Measurements from ENCODE around the gene KRTAP3-3.
"Not testable (repeated sequence)": the region's sequence is repeated elsewhere in the genome, so short reads cannot be mapped to it uniquely, and the experiment has no call there.

KRTAP3-3 gene

DNA sequence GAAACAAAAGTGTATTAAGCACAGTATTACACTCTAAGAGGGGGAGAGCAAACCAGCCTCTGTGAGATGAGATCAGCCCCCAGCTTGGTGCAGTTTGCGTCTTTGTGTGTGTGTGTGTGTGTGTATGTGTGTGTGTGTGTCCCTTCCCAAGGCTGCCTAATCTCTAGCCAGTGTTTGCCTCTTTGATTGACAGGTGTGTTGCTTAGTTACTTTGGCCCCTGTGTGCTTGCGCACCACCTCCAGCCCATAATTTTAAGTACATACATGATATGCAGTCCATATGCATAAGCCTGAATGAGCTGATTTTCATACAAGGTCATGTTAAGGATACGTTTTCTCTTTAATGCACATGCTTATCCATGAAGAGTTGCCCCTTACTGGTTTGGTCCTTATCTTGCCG is 7.8 kb upstream of the KRTAP3-3 start:
- no peak for FAIRE-seq
- TF ChIP-seq TAF1 (IDR thresholded peaks at IDR 0.05; ENCODE audit: borderline replicate concordance, low read depth, low read length), result no peak
- no peak for TF ChIP-seq POLR2AphosphoS5 (IDR thresholded peaks at IDR 0.05; ENCODE audit: low read depth, low read length)
- no peak for TF ChIP-seq POLR2A (IDR thresholded peaks at IDR 0.05; ENCODE audit: low read depth, low read length)
- no peak for DNase-seq (ENCODE audit: insufficient read length)

DNA sequence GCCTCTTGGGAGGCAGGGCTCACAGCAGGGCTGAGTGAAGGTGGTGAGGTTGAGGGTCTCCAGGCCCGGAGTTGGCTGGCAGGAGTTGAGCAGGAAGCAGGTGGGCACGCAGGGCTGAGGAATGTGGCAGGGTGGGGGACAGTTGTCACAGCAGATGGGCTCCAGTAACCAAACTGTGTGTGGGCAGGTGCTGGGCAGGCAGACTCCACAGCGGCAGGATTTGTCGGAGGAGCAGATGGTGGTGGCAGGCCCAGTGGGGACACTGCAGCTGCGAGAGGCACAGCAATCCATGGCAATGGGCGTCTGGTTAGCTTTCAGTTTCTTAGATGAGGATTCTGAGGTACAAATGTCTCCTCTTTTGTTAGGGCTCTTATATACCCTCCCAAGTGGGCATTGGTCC is 5.6 kb upstream of the KRTAP3-3 start, which contains the start of gene KRTAP3-2:
KRTAP3-2 (minus strand) TSS at position 344 of the 400 bp plus-strand sequence; CDS start at position 291, 53 bp downstream.
- DNase-seq (ENCODE audit: insufficient read length); FAIRE-seq: not testable (repeated sequence)

DNA sequence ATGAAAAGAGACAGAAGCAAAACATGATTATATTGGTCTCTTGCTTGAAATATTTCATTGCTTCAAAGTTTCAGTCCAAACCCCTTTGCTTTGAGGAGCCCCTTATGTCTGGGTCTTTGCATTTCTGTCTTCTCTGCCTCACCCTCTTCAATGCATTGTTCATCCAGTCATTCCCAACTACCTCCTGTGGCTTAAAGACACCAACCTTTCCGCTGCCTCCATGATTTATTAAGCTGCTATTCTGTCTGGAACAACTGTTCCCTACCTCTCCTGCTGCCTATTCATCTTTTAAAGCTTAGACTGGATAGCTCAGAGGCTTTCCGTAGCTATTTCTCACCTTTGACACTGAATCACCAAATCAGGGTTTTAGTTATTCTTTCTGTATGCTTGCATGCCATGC is 3.4 kb upstream of the KRTAP3-3 start:
- TF ChIP-seq TAF1 (IDR thresholded peaks at IDR 0.05; ENCODE audit: borderline replicate concordance, low read depth, low read length), result no peak
- TF ChIP-seq POLR2A (IDR thresholded peaks at IDR 0.05; ENCODE audit: low read depth, low read length), result no peak
- TF ChIP-seq POLR2AphosphoS5 (IDR thresholded peaks at IDR 0.05; ENCODE audit: low read depth, low read length), result no peak
- no peak for FAIRE-seq

DNA sequence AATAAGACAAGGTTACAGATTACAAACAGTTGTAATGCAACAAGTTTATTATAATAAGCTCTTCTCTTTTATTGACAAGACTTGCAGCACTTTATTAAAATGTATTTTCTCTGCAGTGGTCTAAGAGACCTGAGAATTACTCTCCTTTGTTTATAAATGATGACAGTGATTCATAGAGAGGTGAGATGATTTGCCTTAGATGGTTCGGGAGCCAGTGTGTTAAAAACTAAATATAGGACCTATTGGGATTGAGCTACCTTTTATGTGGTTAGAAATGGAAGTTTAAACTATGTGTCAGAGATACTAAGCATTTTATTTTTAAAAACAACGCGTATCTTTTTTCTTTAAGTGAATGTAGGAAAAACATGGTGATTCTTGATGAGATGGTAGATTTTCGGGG is 2.9 kb upstream of the KRTAP3-3 start:
- no peak for TF ChIP-seq POLR2A (IDR thresholded peaks at IDR 0.05; ENCODE audit: low read depth, low read length)
- no peak for TF ChIP-seq TAF1 (IDR thresholded peaks at IDR 0.05; ENCODE audit: borderline replicate concordance, low read depth, low read length)
- no peak for TF ChIP-seq POLR2AphosphoS5 (IDR thresholded peaks at IDR 0.05; ENCODE audit: low read depth, low read length)
- DNase-seq (ENCODE audit: insufficient read length) (no peak), FAIRE-seq (no peak)

More for the DNA sequence above, 3.4 kb upstream of the KRTAP3-3 start:
- no peak for DNase-seq (ENCODE audit: insufficient read length)

DNA sequence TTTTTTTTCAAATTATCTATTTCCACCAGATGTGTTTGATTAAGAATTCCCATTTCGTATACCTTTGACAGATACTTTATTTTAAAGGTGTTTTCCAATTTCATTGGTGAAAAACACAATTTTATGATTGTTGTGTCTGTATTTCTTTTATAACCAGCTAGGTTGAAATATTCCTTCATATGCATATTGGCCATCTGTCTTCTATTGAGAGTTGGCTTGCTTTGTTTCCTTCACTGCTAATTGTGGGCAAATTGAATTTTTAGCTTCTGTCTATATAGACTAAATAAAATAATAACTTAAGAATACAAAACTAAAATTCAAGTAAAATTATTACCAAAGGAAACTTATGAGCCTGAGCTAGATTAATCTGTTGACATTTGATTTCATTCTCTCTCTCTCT is 1.2 kb upstream of the KRTAP3-3 start:
- TF ChIP-seq POLR2AphosphoS5 (IDR thresholded peaks at IDR 0.05; ENCODE audit: low read depth, low read length), result no peak
- TF ChIP-seq TAF1 (IDR thresholded peaks at IDR 0.05; ENCODE audit: borderline replicate concordance, low read depth, low read length), result no peak
- TF ChIP-seq POLR2A (IDR thresholded peaks at IDR 0.05; ENCODE audit: low read depth, low read length), result no peak
- DNase-seq (ENCODE audit: insufficient read length) (no peak), FAIRE-seq (no peak)

DNA sequence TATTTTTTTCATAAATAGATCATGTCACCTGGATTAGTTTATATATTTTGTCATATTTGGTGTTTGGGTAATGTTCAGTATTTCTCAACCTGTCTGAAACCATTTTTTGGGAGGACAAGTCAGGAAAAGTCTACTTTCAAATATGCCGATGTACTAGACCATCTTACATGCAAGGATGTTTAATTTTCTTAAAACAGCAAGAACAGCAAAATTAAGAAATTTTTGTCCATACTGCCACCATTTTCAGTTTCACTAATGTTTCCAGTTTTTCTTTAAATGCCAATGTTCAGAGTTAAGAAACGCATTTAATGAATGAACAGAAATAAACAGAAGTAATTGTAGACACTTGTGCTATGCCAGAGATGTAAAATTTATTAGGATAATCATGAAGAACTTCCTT is 880 bp downstream of the KRTAP3-3 start:
- TF ChIP-seq TAF1 (IDR thresholded peaks at IDR 0.05; ENCODE audit: borderline replicate concordance, low read depth, low read length) (no peak), POLR2A (IDR thresholded peaks at IDR 0.05; ENCODE audit: low read depth, low read length) (no peak), POLR2AphosphoS5 (IDR thresholded peaks at IDR 0.05; ENCODE audit: low read depth, low read length) (no peak)
- FAIRE-seq (no peak), DNase-seq (ENCODE audit: insufficient read length) (no peak)

DNA sequence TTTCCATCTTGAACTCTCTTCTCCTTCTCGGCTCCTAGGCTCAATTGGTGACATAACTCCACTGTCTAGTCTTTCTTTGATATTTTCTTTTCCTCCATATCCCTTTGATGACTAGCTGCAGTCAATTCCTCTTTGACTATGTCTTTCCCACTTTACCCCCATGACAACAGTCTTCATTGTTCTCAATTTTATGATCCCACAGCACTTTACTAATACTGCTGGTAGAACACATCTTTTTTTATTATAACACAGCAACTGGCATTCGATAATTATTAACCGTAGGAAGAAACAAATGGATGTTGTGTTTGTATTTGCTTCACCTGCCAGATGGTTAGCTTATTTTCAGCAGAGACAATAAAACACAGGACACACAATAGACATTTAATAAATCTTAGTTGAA is 1.3 kb downstream of the KRTAP3-3 start:
- TF ChIP-seq POLR2AphosphoS5 (IDR thresholded peaks at IDR 0.05; ENCODE audit: low read depth, low read length) (no peak), POLR2A (IDR thresholded peaks at IDR 0.05; ENCODE audit: low read depth, low read length) (no peak), TAF1 (IDR thresholded peaks at IDR 0.05; ENCODE audit: borderline replicate concordance, low read depth, low read length) (no peak)
- FAIRE-seq, result no peak
- DNase-seq (ENCODE audit: insufficient read length), result no peak

DNA sequence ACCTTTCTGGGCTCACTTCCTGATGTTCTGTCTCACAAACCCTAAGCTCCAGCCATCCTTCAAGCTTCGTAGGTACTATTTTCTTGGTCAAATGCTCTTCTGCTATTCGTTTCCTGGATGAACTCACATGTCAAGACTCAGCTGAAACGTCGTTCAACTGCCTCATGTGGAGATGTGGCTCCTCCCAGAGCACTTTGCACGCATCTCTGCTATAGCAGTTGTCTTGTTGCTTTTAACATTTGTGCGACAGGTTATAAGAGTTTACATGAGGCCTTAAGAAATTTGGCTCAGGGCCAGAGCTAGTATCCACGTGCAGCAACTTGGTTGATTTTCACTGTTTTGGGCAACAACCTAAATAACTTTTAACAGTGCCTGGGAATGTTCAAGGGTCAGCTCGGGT is 7.0 kb downstream of the KRTAP3-3 start:
- TF ChIP-seq POLR2A (IDR thresholded peaks at IDR 0.05; ENCODE audit: low read depth, low read length), result no peak
- no peak for TF ChIP-seq POLR2AphosphoS5 (IDR thresholded peaks at IDR 0.05; ENCODE audit: low read depth, low read length)
- no peak for TF ChIP-seq TAF1 (IDR thresholded peaks at IDR 0.05; ENCODE audit: borderline replicate concordance, low read depth, low read length)
- no peak for FAIRE-seq
- DNase-seq (ENCODE audit: insufficient read length), result no peak

DNA sequence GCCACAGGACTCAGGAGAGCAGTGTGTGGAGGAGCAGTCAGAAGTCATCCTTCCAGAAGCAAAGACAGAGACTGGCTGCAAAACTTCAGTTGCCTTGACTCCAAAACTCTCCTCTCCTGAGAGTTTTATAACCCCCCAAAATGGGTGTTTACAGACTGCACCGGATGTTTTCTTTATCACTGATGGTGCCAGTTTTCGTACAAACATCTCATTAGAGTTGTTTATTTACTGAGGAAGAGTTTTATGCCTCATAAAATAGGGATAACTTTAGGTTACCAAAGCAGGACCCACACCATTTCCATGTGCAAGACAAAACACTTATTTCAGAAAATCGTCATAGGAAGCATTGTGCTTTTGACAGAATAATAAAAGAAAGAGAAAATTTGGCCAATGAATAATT is 9.7 kb downstream of the KRTAP3-3 start, which contains the start of gene KRT40:
KRT40 (minus strand) TSS at position 101 of the 400 bp plus-strand sequence; CDS start at position 48, 53 bp downstream.
- no peak for TF ChIP-seq POLR2A (IDR thresholded peaks at IDR 0.05; ENCODE audit: low read depth, low read length)
- no peak for TF ChIP-seq TAF1 (IDR thresholded peaks at IDR 0.05; ENCODE audit: borderline replicate concordance, low read depth, low read length)
- no peak for TF ChIP-seq POLR2AphosphoS5 (IDR thresholded peaks at IDR 0.05; ENCODE audit: low read depth, low read length)
- DNase-seq (ENCODE audit: insufficient read length) (no peak), FAIRE-seq (no peak)

DNA sequence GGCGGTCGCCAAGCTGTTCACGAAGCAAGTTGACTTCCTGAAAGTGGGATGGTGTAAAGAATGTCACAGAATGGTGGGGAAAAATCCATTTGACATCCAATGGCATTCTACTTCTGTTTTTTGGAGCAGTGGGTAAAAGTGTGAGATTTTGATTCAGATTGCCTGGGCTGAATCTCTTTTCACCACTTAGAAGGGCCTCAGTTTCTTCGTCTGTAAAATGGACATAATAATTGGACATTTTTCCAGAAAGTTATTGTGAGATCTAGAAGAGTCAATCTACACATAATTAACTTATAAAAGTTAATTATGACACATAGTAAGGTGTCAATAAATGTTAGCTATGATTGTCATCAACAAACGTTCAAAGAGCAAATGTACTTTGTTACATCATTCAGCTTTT is 12.8 kb downstream of the KRTAP3-3 start:
- no peak for TF ChIP-seq TAF1 (IDR thresholded peaks at IDR 0.05; ENCODE audit: borderline replicate concordance, low read depth, low read length)
- no peak for TF ChIP-seq POLR2A (IDR thresholded peaks at IDR 0.05; ENCODE audit: low read depth, low read length)
- TF ChIP-seq POLR2AphosphoS5 (IDR thresholded peaks at IDR 0.05; ENCODE audit: low read depth, low read length), result no peak
- FAIRE-seq, result no peak
- no peak for DNase-seq (ENCODE audit: insufficient read length)

DNA sequence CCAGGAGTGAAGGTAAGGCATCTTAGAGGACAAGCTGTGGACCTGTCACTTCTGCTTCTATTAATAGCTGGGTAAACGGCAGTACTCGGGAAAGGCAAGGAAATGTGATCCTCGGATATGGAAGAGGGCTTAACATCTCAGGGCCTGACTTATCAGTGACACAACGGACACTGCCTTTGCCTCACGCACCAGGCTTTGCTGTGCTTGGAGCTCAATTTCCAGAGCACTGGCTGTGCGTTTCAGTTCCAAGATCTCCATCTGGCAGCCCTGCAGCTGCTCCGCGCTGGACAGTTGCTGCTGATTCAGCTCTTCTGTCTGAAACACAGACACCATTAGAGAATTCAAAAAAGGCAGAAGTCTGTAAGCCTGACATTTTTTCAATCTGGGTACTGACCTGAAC is 13.4 kb downstream of the KRTAP3-3 start:
- FAIRE-seq, result no peak
- no peak for DNase-seq (ENCODE audit: insufficient read length)
- no peak for TF ChIP-seq POLR2AphosphoS5 (IDR thresholded peaks at IDR 0.05; ENCODE audit: low read depth, low read length)
- no peak for TF ChIP-seq POLR2A (IDR thresholded peaks at IDR 0.05; ENCODE audit: low read depth, low read length)
- TF ChIP-seq TAF1 (IDR thresholded peaks at IDR 0.05; ENCODE audit: borderline replicate concordance, low read depth, low read length), result no peak

DNA sequence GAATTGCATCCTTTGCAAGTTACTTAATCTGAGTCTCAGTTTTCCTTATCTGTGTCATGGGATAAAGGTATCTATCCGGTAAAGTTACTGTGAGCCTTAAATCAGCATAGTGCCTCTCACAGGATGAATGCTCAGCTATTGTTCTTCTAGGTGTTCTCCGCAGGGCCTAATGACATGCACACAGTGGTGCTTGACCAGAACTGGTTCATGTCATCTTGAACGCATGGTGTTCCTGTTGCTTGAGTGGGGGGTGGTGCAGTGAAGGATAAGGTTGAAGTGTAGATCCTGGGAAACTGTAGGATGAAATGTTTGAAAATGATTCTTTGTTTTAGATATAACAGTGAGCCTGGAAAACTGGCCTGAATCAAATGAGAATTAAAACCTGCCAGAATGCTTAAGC is 13.8 kb downstream of the KRTAP3-3 start:
- no peak for FAIRE-seq
- TF ChIP-seq TAF1 (IDR thresholded peaks at IDR 0.05; ENCODE audit: borderline replicate concordance, low read depth, low read length) (no peak), POLR2A (IDR thresholded peaks at IDR 0.05; ENCODE audit: low read depth, low read length) (no peak), POLR2AphosphoS5 (IDR thresholded peaks at IDR 0.05; ENCODE audit: low read depth, low read length) (no peak)
- DNase-seq (ENCODE audit: insufficient read length), result no peak
